NCI-H510A (cell line): ENCODE data around the gene PDCD4.
"Not testable (repeated sequence)": the region's sequence is repeated elsewhere in the genome, so short reads cannot be mapped to it uniquely, and the experiment has no call there.

Experiments
- DNase-seq: peaks from one replicate; lab custom pipeline; 2025; lab: John Stamatoyannopoulos, UW

Gene PDCD4

GRCh38 chr10:110861476-110861875 is 10.3 kb upstream of the PDCD4 start:
- DNase-seq: no peak

- no peak for DNase-seq
Measured at GRCh38 chr10:110861930-110862649, 9.6 kb upstream of the PDCD4 start.

GRCh38 chr10:110862961-110863360 is 8.8 kb upstream of the PDCD4 start:
- DNase-seq: no peak

DNA sequence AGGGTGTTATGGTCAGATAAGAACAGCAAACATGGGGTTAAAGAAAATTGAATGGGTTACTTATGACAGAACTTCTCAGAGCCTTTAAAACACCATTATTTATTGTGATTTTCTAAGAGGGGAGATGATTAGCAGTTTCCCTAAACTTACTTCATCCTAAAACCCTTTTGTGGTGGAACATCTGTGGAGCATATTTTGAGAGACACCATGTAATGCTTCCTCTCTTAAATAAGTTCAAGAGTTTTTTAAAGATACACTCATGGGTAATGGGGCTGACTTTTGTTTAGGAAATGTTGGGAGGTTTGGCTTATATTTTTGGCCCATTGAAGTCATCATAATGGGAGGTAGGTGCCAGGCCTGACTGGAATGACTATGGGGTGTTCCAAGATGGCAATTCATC is 8.4 kb upstream of the PDCD4 start:
- DNase-seq: no peak

GRCh38 chr10:110863956-110864355 is 7.8 kb upstream of the PDCD4 start:
- DNase-seq: no peak

DNA sequence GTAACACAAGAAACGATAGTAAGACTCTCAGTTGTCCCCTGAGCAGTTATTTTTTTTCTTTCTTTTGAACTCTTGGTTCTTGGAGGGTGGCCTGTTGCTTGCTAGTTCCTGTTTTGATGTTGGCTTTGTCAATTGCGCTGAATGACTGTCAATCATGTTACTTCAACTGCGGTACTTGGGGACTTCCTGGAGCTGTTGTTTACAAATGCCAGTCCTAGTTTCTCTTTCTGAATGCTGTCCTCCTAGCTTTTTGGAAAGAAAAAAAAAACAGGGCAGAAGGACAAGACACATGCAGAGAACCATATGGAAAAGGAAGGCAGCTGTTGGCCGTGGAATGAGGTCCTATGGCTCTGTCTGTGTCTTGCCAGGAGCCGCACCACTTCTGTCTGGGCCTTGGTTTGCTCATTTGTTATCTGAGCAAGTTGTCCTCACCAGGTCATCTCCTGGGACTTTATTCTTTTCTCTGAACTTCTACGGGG is 7.0 kb upstream of the PDCD4 start:
- DNase-seq: peak; percentile 24

GRCh38 chr10:110865186-110865808 is 6.4 kb upstream of the PDCD4 start:
- DNase-seq: no peak

DNA sequence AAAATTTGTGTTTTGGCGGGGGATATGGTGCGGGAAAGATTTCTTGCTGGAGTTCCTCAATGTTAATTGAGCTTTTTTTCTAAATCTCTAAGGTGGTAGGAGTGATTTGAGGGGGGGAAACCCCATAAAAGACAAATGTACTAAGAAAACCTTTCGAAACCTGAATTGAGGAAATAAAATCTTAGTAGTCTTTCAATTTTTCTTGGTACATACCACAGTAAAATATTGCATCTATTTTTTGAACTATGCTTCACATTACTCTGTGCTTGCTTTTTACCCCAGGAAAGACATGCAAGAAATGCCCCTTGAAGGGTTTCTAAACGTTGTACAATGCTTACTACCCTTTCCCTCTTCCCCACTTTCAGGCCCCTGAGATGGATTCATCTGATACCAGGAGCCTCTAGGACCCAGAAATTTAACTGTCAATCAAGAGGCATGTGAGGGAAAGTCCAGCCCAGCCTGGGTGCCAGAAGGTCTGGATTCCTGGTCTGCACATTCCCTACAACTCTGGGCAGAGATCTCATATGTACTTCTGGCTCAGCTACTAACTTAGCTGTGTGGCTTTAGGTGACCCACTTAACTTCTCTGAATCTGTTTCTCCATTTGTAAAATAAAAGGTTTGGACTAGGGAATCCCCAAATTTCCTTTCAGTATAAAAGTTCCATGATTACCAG is 5.8 kb upstream of the PDCD4 start:
- DNase-seq: no peak

DNA sequence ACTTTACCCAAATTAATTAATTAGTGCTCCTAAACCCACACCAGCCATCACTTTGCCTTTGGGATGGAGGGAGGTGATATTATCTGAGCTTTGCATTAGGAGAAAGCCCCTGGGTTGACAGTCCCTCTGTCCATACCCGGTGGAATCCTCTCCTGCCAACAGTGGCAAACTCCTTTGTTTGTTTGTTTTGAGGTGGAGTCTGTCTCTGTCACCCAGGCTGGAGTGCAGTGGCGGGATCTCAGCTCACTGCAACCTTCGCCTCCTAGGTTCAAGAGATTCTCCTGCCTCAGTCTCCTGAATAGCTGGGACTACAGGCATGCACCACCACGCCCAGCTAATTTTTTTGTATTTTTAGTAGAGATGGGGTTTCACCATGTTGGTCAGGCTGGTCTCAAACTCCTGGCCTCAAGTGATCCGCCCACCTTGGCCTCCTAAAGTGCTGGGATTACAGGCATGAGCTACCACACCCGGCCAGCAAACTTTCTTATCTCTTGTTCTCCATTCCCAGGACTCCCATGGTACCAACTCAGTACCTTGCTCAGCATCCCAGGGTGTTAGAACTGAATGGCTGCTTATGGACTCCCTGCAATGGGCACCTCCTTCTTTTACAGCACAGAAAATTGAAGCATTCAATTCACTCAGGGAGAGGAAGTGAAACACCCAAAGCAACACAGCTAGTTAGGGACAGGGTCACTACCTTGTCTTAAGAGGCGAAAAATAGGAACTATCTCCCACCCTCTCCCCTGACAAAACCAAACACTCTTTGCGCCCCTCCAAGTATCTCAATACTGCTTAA is 4.5 kb upstream of the PDCD4 start:
- DNase-seq: not testable (repeated sequence)

DNA sequence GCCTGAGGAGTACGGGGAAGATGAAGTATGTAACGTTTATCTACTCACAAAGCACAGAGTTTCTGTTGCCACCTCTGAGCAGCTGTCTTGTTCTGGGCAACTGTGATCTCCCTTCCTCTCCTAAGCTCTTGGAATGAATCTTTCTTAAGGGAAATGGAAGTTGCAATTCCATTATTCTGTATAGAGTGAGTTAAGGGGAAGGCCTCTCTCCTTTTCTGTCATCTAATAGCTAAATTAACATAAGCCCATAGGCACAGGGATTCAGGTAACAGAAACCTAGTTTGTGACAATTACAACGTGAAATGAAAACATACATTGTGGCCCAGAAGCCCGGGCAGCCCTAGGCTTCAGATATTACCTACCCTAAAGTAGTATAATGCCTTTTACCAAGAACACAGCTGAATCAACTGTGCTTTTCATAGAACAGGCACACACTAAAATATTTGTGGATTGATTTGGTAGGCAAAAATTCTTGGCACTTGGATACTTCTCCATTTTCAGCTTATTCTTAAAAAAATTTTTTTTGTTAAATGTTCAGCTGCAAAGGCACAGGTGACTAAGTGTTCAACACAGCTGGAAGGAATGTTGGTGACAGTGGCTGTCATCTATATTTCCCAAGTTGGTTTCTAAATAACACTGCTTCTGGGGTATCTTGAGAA is 3.8 kb upstream of the PDCD4 start:
- DNase-seq: no peak

- DNase-seq: no peak
Measured at GRCh38 chr10:110868981-110869380, 2.7 kb upstream of the PDCD4 start.

DNA sequence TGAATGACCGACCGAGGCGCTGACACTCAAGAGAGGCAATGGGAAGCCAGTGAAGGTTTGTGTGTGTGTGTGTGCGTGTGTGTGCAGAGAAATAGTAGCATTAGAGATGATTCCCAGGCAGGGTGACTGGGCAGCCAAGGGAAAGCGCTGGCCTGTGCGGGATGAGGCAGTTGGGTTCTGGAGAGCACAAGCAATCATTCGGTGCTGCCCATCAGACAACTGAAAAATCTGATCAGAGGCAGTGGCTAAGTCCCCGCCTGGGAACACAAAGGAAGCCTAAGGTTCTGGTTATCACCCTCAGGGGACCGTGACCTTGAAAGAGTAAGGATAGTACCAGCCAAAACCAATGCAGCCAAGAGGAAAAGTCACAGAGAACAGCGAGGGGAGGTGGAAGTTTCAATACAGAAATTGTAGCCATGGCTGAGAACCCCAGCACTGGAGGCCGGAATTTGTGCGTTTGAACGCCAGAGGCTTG is 868 bp upstream of the PDCD4 start:
- DNase-seq: no peak

DNA sequence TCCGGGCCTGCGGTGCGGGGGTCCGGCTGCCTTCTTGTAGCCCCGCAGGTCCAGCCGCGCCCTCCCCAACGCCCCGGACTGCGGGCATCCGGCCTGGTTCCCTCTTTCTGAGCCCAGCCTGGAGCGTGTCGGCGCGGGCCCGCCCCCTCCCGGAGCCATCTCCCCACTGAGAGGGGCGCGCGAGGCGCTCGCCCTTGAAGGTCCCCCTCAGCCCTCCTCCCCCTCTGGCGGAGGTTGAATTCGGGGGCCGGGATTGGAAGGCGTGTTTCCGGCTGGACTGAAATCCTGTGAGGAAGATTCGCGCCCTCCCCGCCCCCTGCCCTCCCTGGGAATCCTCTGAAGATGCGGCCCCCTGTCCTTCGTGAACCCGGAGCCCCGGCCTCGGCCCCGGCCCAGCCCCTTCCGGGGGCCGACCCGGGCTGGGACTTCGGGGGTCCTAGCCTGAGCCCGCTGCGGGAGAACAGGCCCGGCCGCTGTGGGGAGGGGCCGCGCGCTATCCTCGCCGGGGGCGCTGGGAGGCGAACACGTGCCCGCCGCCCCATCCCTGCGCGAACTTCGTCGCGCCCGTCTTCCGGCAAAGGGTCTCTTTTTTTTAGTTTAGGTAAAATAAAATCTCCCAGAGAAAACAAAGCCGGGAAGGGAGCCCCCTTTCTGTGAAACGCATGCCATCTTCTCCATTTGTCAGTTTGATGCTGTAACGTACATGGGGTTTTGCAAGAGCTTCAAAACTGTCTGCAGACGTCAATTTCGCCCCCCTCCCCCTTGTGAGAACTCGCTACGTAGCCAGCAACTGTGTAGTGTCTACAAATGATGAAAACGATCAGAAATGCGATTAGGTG is 636 bp downstream of the PDCD4 start:
- DNase-seq: peak; percentile 67

GRCh38 chr10:110872984-110873923 is 1.5 kb downstream of the PDCD4 start:
- DNase-seq: no peak

DNA sequence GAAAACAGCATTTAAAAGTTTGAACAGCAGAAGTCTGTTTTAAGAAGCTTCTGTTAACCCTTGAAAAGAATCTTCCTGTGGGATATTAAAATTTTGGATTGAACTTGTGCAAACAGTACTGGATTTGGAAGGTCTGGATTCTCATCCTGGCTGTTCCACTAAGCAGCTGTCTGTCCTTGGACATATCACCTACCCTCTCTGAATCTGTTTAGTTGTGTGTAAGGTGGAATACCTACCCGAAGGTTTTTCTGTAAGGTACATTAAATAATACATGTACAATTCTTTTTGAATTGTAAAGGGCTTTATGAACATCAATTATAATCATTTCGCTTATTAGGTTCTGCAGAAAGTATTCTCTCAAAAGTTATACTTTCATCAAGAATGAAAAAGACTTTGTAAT is 2.2 kb downstream of the PDCD4 start:
- DNase-seq: no peak

- DNase-seq: no peak
Measured at GRCh38 chr10:110876000-110876399, 4.3 kb downstream of the PDCD4 start.

DNA sequence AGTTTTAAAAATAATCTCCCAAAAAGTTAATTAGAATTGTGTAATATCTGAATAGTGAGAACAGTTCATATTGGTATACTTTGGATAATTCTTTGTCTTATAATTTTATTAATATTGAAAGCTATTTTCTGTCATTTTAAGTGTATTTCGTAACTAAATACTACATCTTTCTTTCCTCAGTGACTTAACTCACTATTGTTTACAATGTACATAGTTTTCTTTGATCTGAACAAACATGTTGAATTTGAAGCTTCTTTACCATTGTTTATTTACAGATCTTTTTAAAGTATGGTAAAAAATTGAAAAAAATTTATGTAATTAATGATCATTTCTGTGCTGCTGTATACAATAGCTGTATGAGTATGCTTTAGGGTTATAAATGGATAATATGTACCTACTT is 5.1 kb downstream of the PDCD4 start:
- no peak for DNase-seq

- DNase-seq: no peak
Measured at GRCh38 chr10:110880012-110880411, 8.3 kb downstream of the PDCD4 start.

DNA sequence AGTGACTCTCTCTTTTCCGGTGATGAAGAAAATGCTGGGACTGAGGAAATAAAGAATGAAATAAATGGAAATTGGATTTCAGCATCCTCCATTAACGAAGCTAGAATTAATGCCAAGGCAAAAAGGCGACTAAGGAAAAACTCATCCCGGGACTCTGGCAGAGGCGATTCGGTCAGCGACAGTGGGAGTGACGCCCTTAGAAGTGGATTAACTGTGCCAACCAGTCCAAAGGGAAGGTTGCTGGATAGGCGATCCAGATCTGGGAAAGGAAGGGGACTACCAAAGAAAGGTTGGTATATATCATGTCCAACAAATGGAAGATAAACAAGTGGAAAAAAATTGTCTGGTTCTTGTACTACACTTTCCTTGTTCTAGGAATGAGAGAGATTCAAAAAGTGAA is 9.5 kb downstream of the PDCD4 start:
- no peak for DNase-seq

GRCh38 chr10:110881905-110882304 is 10.2 kb downstream of the PDCD4 start:
- DNase-seq: no peak
